GM12872 (cell line): ENCODE measurements around the gene SYT2.

ENCODE experiments used
- CTCF ChIP-seq: IDR thresholded peaks from 3 replicates; pipeline ENCODE4 v1.5.1; 2011; ENCODE audit warnings: low read depth, mild to moderate bottlenecking, low read length, moderate library complexity; ENCODE audit not compliant: insufficient read depth

The SYT2 gene

GRCh38 chr1:202580619-202581018, 129.6 kb downstream of the SYT2 start:
- TF ChIP-seq CTCF = no peak

GRCh38 chr1:202579806-202580205, 130.4 kb downstream of the SYT2 start:
- no peak for TF ChIP-seq CTCF

GRCh38 chr1:202578565-202578964, 131.7 kb downstream of the SYT2 start:
- TF ChIP-seq CTCF = no peak

GRCh38 chr1:202578001-202578504, 132.2 kb downstream of the SYT2 start:
- no peak for TF ChIP-seq CTCF

- TF ChIP-seq CTCF = no peak
Observed at GRCh38 chr1:202577381-202577780, 132.9 kb downstream of the SYT2 start.

GRCh38 chr1:202576816-202577215, 133.4 kb downstream of the SYT2 start:
- no peak for TF ChIP-seq CTCF

- TF ChIP-seq CTCF = no peak
Observed at GRCh38 chr1:202575918-202576653, 134.2 kb downstream of the SYT2 start.
